ENCODE results near the gene RPL10.
"Not testable (repeated sequence)": the region's sequence is repeated elsewhere in the genome, so short reads cannot be mapped to it uniquely, and the experiment has no call there.

RPL10 gene

DNA sequence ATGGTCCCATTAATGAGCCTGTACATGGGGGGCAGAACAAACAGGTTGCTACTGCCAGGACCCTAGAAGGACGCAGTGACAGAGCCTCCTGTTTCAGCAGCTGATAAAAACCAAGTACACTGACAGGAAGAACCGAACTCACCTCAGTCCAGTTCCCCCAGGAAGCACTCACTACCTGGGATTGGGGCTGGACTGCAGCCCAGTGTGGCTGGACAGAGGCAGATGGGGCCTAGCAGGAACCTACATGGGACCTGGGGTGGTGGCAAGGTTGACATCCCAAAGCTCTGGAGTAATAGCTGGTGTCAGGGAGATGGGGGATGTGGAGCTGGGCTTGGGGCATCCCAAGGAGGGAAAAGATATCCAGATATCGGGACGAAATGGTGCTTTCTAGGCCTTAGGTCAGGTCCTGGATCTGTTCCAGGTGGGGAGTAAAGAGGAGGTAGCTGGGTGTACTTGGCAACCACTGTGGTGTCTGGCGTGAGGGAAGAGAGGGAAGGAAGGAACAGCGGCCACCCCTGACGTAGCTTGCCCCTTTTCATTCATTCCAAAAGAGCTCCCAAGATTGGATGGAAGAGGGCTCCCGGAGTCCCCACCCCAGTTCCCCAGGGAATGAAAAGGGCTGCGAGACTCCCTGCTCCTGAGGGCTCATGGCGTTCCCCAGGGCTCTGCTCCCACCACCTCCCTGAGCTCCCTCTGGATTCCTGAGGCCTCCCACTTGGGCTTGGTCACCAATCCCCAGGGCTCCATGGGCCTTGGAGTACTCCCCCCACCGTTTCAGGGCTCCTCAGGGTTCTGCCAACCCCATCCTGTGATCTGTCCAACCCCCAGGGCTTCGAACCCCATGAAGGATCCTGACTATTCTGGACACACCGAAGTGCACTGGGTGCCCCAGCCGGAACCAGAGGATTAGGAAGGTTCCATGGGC, 14.6 kb upstream of the RPL10 start:
- Histone ChIP-seq H3K9me3 (ENCODE audit: low read length) (no peaks in the 10 kb centered on the region), H3K9ac (ENCODE audit: low read length) (no peak overlapping the region), H3F3A (ENCODE audit: insufficient read depth, low read length) (no peaks in the 10 kb centered on the region), H3K4me3 (ENCODE audit: low read depth, low read length, poor library complexity, severe bottlenecking) (no peak overlapping the region), H3K9me2 (ENCODE audit: low read depth, low read length) (no peaks in the 10 kb centered on the region), H3K36me3 (ENCODE audit: insufficient read depth, low read length) (peaks cover 8% of the 10 kb centered on the region), H3K79me2 (ENCODE audit: insufficient read depth, low read length) (no peaks in the 10 kb centered on the region; the same call in 1 of the 2 replicates), H3K4me2 (ENCODE audit: low read length) (no peak overlapping the region), H2AFZ (ENCODE audit: low read length) (no peak overlapping the region), H4K20me1 (ENCODE audit: insufficient read depth, low read length) (no peaks in the 10 kb centered on the region), H3K27ac (ENCODE audit: low read depth, low read length, poor library complexity, severe bottlenecking) (no peak overlapping the region), H3K27me3 (ENCODE audit: insufficient read depth, low read length) (no peaks in the 10 kb centered on the region), H3K4me1 (ENCODE audit: insufficient read depth, low read length, severe bottlenecking) (peaks cover 14% of the 10 kb centered on the region)
- TF ChIP-seq EZH2 (IDR thresholded peaks at IDR 0.05; ENCODE audit: borderline replicate concordance, low read length) = no peak
- TF ChIP-seq, protein P1, sequence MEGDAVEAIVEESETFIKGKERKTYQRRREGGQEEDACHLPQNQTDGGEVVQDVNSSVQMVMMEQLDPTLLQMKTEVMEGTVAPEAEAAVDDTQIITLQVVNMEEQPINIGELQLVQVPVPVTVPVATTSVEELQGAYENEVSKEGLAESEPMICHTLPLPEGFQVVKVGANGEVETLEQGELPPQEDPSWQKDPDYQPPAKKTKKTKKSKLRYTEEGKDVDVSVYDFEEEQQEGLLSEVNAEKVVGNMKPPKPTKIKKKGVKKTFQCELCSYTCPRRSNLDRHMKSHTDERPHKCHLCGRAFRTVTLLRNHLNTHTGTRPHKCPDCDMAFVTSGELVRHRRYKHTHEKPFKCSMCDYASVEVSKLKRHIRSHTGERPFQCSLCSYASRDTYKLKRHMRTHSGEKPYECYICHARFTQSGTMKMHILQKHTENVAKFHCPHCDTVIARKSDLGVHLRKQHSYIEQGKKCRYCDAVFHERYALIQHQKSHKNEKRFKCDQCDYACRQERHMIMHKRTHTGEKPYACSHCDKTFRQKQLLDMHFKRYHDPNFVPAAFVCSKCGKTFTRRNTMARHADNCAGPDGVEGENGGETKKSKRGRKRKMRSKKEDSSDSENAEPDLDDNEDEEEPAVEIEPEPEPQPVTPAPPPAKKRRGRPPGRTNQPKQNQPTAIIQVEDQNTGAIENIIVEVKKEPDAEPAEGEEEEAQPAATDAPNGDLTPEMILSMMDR (IDR thresholded peaks at IDR 0.05; ENCODE audit: low read length) = no peak

- H3K4me1 ChIP-seq (ENCODE audit: insufficient read depth, low read length, severe bottlenecking) = peaks cover 14% of the 10 kb centered on the region
- no peak overlapping the region; the same call in 1 of the 2 replicates for H3K9ac ChIP-seq (ENCODE audit: low read length)
- no peak for TF ChIP-seq EZH2 (IDR thresholded peaks at IDR 0.05; ENCODE audit: borderline replicate concordance, low read length)
- TF ChIP-seq, protein P1 (IDR thresholded peaks at IDR 0.05; ENCODE audit: low read length) = no peak
- H3K4me3 ChIP-seq (ENCODE audit: low read depth, low read length, poor library complexity, severe bottlenecking) = no peak overlapping the region
- H3K9me2 ChIP-seq (ENCODE audit: low read depth, low read length) = no peaks in the 10 kb centered on the region
- H3K27me3 ChIP-seq (ENCODE audit: insufficient read depth, low read length) = no peaks in the 10 kb centered on the region
- peaks cover 8% of the 10 kb centered on the region for H3K36me3 ChIP-seq (ENCODE audit: insufficient read depth, low read length)
- no peaks in the 10 kb centered on the region for H4K20me1 ChIP-seq (ENCODE audit: insufficient read depth, low read length)
- H3K79me2 ChIP-seq (ENCODE audit: insufficient read depth, low read length) = no peaks in the 10 kb centered on the region; the same call in 1 of the 2 replicates
- no peaks in the 10 kb centered on the region for H3K9me3 ChIP-seq (ENCODE audit: low read length)
- no peak overlapping the region for H2AFZ ChIP-seq (ENCODE audit: low read length)
- no peaks in the 10 kb centered on the region for H3F3A ChIP-seq (ENCODE audit: insufficient read depth, low read length)
- H3K27ac ChIP-seq (ENCODE audit: low read depth, low read length, poor library complexity, severe bottlenecking) = no peak overlapping the region
- no peak overlapping the region for H3K4me2 ChIP-seq (ENCODE audit: low read length)
These were observed 13.8 kb upstream of the RPL10 start for GRCh38 chrX:154384284-154384892.

GRCh38 chrX:154388094-154388493, 10.1 kb upstream of the RPL10 start:
- H3K4me3 ChIP-seq (ENCODE audit: low read depth, low read length, poor library complexity, severe bottlenecking); H3K9ac ChIP-seq (ENCODE audit: low read length); H3K79me2 ChIP-seq (ENCODE audit: insufficient read depth, low read length); H3K36me3 ChIP-seq (ENCODE audit: insufficient read depth, low read length); H3F3A ChIP-seq (ENCODE audit: insufficient read depth, low read length); H3K4me1 ChIP-seq (ENCODE audit: insufficient read depth, low read length, severe bottlenecking); H4K20me1 ChIP-seq (ENCODE audit: insufficient read depth, low read length); H3K9me3 ChIP-seq (ENCODE audit: low read length); H3K9me2 ChIP-seq (ENCODE audit: low read depth, low read length); H3K27ac ChIP-seq (ENCODE audit: low read depth, low read length, poor library complexity, severe bottlenecking); H3K27me3 ChIP-seq (ENCODE audit: insufficient read depth, low read length); H2AFZ ChIP-seq (ENCODE audit: low read length); H3K4me2 ChIP-seq (ENCODE audit: low read length): not testable (repeated sequence)

- not testable (repeated sequence) for H3K9me3 ChIP-seq (ENCODE audit: low read length); H3K79me2 ChIP-seq (ENCODE audit: insufficient read depth, low read length); H3K27ac ChIP-seq (ENCODE audit: low read depth, low read length, poor library complexity, severe bottlenecking); H3K4me3 ChIP-seq (ENCODE audit: low read depth, low read length, poor library complexity, severe bottlenecking); H3F3A ChIP-seq (ENCODE audit: insufficient read depth, low read length); H3K4me1 ChIP-seq (ENCODE audit: insufficient read depth, low read length, severe bottlenecking); H3K9ac ChIP-seq (ENCODE audit: low read length); H4K20me1 ChIP-seq (ENCODE audit: insufficient read depth, low read length); H3K27me3 ChIP-seq (ENCODE audit: insufficient read depth, low read length); H3K36me3 ChIP-seq (ENCODE audit: insufficient read depth, low read length); H2AFZ ChIP-seq (ENCODE audit: low read length); H3K9me2 ChIP-seq (ENCODE audit: low read depth, low read length); H3K4me2 ChIP-seq (ENCODE audit: low read length)
These were observed 9.5 kb upstream of the RPL10 start for GRCh38 chrX:154388649-154389048.

DNA sequence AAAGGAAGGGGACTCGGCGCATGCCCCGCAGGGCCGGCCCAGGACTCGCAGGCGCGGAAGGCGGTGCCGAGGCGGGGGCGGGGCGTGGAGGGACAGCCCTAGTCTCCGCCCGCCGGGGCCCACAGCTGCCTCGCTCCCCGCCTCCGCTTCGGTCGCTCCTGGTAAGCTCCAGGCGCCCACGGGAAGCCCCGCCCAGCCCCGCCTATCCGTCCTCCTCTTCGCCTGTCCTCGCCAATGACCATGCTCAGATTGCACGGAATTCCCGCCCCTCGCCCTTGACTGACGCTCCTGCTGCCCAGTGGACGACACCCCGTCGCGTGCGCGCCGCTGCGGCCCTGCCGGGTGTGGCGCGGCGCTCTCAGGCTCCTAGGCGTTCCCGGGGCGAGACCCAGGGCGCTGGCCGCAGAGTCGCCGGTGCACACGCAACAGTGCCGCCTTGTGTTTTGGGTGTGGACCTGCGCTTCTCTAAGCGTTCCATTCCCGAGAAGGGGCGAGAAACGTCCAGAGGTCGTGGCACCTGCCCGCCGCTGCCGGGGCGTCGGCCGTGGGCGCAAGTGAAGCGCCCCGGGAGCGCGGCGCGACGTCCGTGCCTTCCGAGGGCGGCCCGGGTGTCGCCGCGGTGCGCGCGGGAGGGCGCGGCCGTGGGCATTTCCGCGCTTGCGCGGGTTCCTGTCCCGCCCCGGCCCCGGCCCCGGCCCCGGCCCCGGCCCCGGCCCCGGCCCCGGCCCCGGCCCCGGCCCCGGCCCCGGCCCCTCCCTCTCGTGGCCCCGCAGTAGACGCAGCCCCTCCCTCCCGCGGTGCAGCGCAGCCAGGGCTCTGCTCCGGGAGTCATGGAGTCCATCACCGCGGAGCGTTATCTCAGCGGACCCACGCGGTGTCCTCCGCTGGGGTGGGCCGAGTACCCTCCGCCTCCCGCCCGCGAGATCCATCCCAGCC, 8.1 kb upstream of the RPL10 start:
- not testable (repeated sequence) for H3K4me3 ChIP-seq (ENCODE audit: low read depth, low read length, poor library complexity, severe bottlenecking); H3K27me3 ChIP-seq (ENCODE audit: insufficient read depth, low read length); H3K27ac ChIP-seq (ENCODE audit: low read depth, low read length, poor library complexity, severe bottlenecking); H3K79me2 ChIP-seq (ENCODE audit: insufficient read depth, low read length); H3F3A ChIP-seq (ENCODE audit: insufficient read depth, low read length); H3K4me1 ChIP-seq (ENCODE audit: insufficient read depth, low read length, severe bottlenecking); H3K36me3 ChIP-seq (ENCODE audit: insufficient read depth, low read length); H3K9ac ChIP-seq (ENCODE audit: low read length); H4K20me1 ChIP-seq (ENCODE audit: insufficient read depth, low read length); H3K4me2 ChIP-seq (ENCODE audit: low read length); H3K9me3 ChIP-seq (ENCODE audit: low read length); H2AFZ ChIP-seq (ENCODE audit: low read length); H3K9me2 ChIP-seq (ENCODE audit: low read depth, low read length)

Data from OCI-LY1 (cell line).